Activated CD4-positive, alpha-beta T cell treated with anti-CD3 and anti-CD28 coated beads, Interleukin-2, amount 50 U/mL, for 48 hours (primary cell): ENCODE measurements around the gene MORN1.

Experiments used
- DNase-seq, 2 experiments: peaks; one replicate each; pipeline ENCODE4 v3.0.0-alpha.2; 2020

The MORN1 gene

GRCh38 chr1:2316451-2316961, 74.8 kb downstream of the MORN1 start:
- DNase-seq, result no peak

- DNase-seq, result no peak
Measured at GRCh38 chr1:2315674-2316450, 75.5 kb downstream of the MORN1 start.

GRCh38 chr1:2314803-2315673, 76.3 kb downstream of the MORN1 start:
- DNase-seq, result peak; percentile 52 to 53

DNA sequence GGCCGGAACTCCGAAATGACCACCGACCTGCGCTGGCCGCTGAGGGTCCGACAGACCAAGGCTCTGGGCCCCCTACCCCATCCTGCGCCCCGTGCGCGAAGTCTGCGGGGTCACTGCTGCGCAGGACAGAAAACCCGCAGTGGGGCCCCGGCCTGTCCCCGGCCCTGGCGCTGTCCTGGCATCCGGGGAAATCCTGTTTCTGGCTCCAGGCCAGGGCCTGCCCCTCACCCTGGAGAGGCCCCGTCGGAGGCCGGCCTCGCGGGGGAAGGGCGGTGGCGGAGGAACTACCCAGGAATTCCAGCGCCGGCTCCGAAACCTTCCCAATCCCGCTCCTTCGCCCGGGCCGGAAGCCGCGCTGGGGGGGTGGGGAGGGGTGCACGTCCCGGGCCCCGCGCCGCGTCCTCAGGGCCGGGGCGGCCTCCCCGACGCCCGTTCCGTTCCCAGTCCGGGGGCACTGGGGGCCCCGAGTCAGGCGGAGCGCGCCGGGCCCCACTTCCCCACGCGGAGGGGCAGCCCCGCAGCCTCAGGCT, 77.0 kb downstream of the MORN1 start:
- peak; percentile 36 to 45 for DNase-seq

- DNase-seq, result no peak
Measured at GRCh38 chr1:2313651-2314261, 77.6 kb downstream of the MORN1 start.

- no peak for DNase-seq
Measured at GRCh38 chr1:2312515-2313301, 78.6 kb downstream of the MORN1 start.

DNA sequence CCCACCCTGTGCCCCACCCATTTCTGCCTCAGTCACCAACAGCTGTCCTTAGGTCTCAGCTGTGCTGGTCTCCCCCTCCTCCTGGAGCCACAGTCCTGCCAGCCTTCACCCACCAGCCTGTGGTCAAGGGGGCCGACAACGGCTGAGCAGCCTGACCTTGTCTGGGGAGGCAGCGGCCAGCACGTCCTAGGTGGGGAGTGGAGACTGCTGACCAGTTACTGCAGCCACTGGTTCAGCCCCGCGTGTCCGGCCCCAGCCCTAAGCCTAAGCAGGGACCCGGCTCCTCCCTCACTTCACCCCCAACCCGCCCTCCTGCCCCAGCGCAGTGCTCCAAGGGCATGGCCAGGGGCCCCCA, 79.2 kb downstream of the MORN1 start:
- no peak for DNase-seq

GRCh38 chr1:2311184-2312032, 79.9 kb downstream of the MORN1 start:
- peak; percentile 64 to 69 for DNase-seq

- no peak for DNase-seq
Measured at GRCh38 chr1:2310332-2311183, 80.8 kb downstream of the MORN1 start.

GRCh38 chr1:2308844-2309243, 82.5 kb downstream of the MORN1 start:
- DNase-seq, result no peak

DNA sequence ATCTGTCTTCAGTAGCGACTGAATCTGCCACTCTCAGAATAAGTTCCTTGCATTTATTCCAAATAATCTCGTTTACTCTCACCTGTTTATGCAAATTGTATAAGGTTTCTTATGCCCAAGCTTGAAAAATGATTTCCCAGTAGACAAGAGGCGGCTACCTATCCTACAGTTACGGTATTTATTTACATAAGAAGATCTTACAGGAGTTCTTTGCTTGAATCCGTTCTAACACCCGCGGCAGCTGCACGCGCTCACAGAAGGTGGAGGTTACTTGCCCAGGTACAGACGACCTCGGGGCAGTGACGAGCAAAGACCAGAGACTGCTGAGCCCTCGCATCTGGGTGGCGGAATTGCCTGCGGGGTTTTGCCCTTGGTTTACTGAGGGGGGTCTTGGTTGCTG, 83.4 kb downstream of the MORN1 start:
- no peak for DNase-seq

DNA sequence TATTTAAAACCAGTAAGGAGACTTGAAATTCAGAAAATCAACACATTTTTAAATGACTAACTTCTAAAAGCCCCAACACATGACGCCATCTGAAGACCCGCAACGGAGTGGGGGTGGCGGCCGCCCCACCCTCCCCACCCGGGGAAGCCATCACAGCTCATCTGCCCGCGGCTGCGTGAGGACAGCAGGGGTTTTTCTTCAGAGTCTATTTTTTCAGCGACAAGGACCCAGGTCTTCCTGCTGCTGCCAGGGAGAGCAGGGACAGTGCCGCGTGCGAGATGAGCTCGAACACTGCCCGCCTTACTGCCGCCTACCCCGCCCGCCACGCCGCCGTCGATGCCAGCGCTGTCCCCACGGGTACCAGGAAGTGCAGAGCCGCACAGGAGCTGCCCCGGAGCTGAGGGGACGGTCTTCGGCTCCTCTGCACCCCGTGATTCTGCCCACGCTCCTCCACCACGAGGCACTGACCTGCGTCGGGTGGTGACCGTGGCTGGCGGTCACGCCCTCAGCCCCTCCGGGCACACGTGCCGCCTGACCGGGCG, 84.2 kb downstream of the MORN1 start:
- DNase-seq, result no peak

DNA sequence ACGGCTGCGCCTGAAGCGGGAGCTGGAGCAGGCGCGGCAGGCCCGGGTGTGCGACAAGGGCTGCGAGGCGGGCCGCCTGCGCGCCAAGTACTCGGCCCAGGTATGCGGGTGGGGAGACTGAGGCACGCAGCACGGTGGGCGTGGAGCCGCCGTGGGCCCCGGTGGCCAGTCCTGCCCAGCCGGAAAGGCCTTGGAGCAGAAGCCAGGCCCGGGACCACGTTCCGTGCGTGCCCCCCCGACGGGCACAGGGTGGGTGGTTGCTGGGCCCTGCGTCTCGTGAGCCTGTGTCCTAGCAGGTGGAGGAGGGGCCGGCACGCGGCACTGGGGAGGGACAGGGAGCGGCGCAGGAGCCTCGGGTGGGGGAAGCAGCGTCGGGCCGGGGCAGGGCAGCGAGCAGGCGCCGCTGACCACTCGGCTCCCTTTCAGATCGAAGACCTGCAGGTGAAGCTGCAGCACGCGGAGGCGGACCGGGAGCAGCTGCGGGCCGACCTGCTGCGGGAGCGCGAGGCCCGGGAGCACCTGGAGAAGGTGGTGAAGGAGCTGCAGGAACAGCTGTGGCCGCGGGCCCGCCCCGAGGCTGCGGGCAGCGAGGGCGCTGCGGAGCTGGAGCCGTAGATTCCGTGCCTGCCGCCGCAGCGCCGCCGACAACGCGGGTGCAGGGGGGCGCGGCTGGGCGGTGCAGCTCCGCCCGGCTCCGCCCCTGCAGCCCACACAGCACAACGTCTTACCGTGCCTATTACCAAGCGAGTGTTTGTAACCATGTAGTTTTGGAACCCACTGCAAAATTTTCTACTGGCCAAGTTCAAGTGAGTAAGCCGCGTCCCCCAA, 85.0 kb downstream of the MORN1 start:
- no peak for DNase-seq

- DNase-seq, result no peak
Measured at GRCh38 chr1:2304921-2305681, 86.3 kb downstream of the MORN1 start.

GRCh38 chr1:2304282-2304681, 87.1 kb downstream of the MORN1 start:
- DNase-seq, result no peak

GRCh38 chr1:2303781-2304180, 87.6 kb downstream of the MORN1 start:
- DNase-seq, result no peak

- DNase-seq, result no peak
Measured at GRCh38 chr1:2303016-2303775, 88.2 kb downstream of the MORN1 start.
